Activated CD8-positive, alpha-beta memory T cell treated with anti-CD3 and anti-CD28 coated beads, Interleukin-2, amount 50 U/mL, for 4 hours (primary cell): ENCODE results near the gene HECTD3.
"Not testable (repeated sequence)": the region's sequence is repeated elsewhere in the genome, so short reads cannot be mapped to it uniquely, and the experiment has no call there.

ENCODE experiments used
- DNase-seq: peaks from one replicate; pipeline ENCODE4 v3.0.0-alpha.2; 2020

HECTD3 gene

GRCh38 chr1:45013551-45014209 is 2.6 kb upstream of the HECTD3 start:
- DNase-seq: no peak

GRCh38 chr1:45012639-45013278 is 1.6 kb upstream of the HECTD3 start:
- peak; percentile 36 for DNase-seq

GRCh38 chr1:45011837-45012638 is 914 bp upstream of the HECTD3 start, which contains the start of gene UROD:
Gene UROD (plus strand): TSS chr1:45012254. CDS start chr1:45012266, 12 bp downstream.
- peak; percentile 86 for DNase-seq

GRCh38 chr1:45009956-45010854 is 919 bp downstream of the HECTD3 start:
- DNase-seq: no peak

- DNase-seq: no peak
These were observed 1.7 kb downstream of the HECTD3 start for GRCh38 chr1:45009296-45009865.

GRCh38 chr1:45008516-45008915 is 2.6 kb downstream of the HECTD3 start:
- DNase-seq: no peak

- no peak for DNase-seq
These were observed 3.0 kb downstream of the HECTD3 start for GRCh38 chr1:45008076-45008475.

GRCh38 chr1:45007311-45007710 is 3.8 kb downstream of the HECTD3 start:
- no peak for DNase-seq

GRCh38 chr1:45005761-45006160 is 5.4 kb downstream of the HECTD3 start:
- no peak for DNase-seq

- DNase-seq: no peak
These were observed 6.7 kb downstream of the HECTD3 start for GRCh38 chr1:45004281-45004920.

- DNase-seq: no peak
These were observed 7.4 kb downstream of the HECTD3 start for GRCh38 chr1:45003741-45004140.

- DNase-seq: no peak
These were observed 8.2 kb downstream of the HECTD3 start for GRCh38 chr1:45002650-45003645.

- DNase-seq: not testable (repeated sequence)
These were observed 9.5 kb downstream of the HECTD3 start for GRCh38 chr1:45001576-45001975.

- DNase-seq: no peak
These were observed 10.1 kb downstream of the HECTD3 start for GRCh38 chr1:45001011-45001481.

GRCh38 chr1:44999232-44999631 is 11.9 kb downstream of the HECTD3 start:
- DNase-seq: no peak

GRCh38 chr1:44995467-44996238 is 15.5 kb downstream of the HECTD3 start:
- no peak for DNase-seq

- DNase-seq: no peak
These were observed 16.7 kb downstream of the HECTD3 start for GRCh38 chr1:44994309-44994898.

GRCh38 chr1:44988531-44989156 is 22.5 kb downstream of the HECTD3 start:
- no peak for DNase-seq
